GM21381 (cell line): Measurements from ENCODE around the gene MYMX.
A peak's percentile ranks its signal among the peaks of the same experiment; 100 is the strongest.

ENCODE experiments used
- ATAC-seq: cut with Tn5 transposase; IDR thresholded peaks from one replicate; pipeline ENCODE4 v1.9.1; 2021; ENCODE audit warnings: mild to moderate bottlenecking, moderate library complexity; ENCODE audit not compliant: unreplicated experiment

Gene MYMX

GRCh38 chr6:44219053-44219814 is 2.5 kb downstream of the MYMX start:
- ATAC-seq: peak; percentile 45

GRCh38 chr6:44219815-44220784 is 3.4 kb downstream of the MYMX start:
- ATAC-seq: no peak

GRCh38 chr6:44220913-44221290 is 4.2 kb downstream of the MYMX start:
- ATAC-seq: no peak

GRCh38 chr6:44221291-44221960 is 4.7 kb downstream of the MYMX start:
- peak; percentile 39 for ATAC-seq

- ATAC-seq: no peak
These were observed 5.2 kb downstream of the MYMX start for GRCh38 chr6:44221961-44222335.

GRCh38 chr6:44222486-44223318 is 6.0 kb downstream of the MYMX start:
- ATAC-seq: no peak

GRCh38 chr6:44223319-44224028 is 6.7 kb downstream of the MYMX start, which contains the start of gene SLC29A1:
TSS of gene SLC29A1 (plus strand) at chr6:44223595. CDS start at chr6:44227314, 3,719 bp downstream.
- peak; percentile 44 for ATAC-seq

- ATAC-seq: peak; percentile 7
These were observed 7.6 kb downstream of the MYMX start for GRCh38 chr6:44224029-44224964.

- ATAC-seq: no peak
These were observed 8.2 kb downstream of the MYMX start for GRCh38 chr6:44224965-44225305.

- ATAC-seq: no peak
These were observed 9.0 kb downstream of the MYMX start for GRCh38 chr6:44225579-44226325.

GRCh38 chr6:44226368-44227147 is 9.8 kb downstream of the MYMX start:
- no peak for ATAC-seq

GRCh38 chr6:44227148-44227793 is 10.5 kb downstream of the MYMX start:
- no peak for ATAC-seq

GRCh38 chr6:44228031-44228430 is 11.3 kb downstream of the MYMX start:
- ATAC-seq: no peak

- ATAC-seq: no peak
These were observed 11.7 kb downstream of the MYMX start for GRCh38 chr6:44228433-44228832.

GRCh38 chr6:44228836-44229235 is 12.1 kb downstream of the MYMX start:
- no peak for ATAC-seq

GRCh38 chr6:44229376-44230033 is 12.8 kb downstream of the MYMX start:
- ATAC-seq: no peak
